Medulla oblongata (tissue), 1 donor: Measurements from ENCODE around the gene C10orf67.
"Not testable (repeated sequence)": the region's sequence is repeated elsewhere in the genome, so short reads cannot be mapped to it uniquely, and the experiment has no call there.

Experiments
- DNase-seq: peaks from one replicate; pipeline ENCODE4 v3.0.0-alpha.2; 2015; ENCODE audit errors: extremely low spot score

C10orf67 gene

DNA sequence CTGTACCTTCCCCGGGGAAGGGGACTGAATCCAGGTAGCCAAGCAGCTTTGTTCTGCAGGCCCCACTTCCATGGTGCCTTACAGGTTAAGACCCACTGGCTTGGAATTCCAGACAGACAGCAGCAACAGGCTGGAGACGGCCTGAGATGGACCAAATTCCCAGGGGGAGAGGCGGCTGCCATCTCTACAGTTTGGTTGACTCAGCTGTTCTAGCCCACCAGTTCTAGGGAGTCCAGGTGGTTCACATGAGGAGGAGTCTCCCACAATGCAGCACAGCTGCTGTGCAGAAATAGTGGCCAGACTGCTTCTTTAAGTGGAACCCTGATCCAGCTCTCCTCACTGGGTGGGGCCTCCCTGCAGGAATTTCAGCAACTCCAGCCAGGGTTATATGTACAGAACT lies 74.1 kb downstream of the C10orf67 start:
- DNase-seq: no peak

DNA sequence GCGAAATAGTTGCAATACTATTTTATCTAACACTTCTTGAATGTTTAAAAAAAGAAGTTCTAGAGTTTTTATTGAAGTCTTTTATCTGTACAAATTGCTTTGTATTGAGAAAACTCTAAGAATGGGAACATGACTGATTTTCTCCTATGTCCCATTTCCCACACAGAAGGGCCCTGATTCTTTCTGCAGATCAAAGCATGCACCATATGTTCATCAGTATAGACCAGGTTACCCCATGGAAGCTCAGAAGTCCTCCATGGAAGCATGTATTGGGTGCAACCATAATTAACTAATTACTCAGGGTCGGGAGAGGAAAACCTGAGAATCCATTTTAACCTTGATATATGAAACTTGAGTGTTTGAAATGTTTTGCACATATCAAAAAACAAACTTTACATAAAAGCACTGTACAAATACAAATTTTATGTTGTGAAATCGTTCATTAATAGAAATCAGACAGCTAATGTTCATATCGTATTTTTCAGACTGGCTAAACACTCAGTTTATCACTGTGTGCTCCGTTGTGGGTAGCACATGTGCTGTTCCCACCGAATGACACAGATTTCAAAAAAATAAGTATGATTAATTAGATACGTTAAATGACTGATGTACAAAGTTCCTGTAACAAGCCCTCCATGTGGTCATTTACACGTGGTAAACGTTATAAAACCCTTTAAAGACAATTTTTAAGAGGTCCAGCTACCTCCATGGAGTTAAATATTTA lies 81.0 kb downstream of the C10orf67 start:
- no peak for DNase-seq

DNA sequence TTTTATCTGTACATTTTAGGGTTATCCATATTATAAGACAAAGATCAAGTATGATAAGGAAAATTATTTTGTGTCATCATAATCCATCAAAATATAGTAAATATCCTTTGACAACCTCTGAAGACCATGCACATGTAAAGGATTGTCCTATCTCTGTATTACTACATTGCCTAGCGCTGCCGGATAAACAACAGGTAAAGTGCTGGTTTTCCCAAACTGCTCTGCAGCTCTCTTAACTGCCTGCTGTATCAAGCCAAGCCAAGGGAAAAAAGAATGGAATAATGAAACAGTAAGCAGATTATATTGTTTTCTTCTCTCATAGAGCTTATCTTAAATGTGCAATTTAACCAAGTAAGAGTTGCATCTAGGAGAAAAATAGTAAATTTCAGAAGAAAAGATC lies 81.7 kb downstream of the C10orf67 start:
- no peak for DNase-seq

DNA sequence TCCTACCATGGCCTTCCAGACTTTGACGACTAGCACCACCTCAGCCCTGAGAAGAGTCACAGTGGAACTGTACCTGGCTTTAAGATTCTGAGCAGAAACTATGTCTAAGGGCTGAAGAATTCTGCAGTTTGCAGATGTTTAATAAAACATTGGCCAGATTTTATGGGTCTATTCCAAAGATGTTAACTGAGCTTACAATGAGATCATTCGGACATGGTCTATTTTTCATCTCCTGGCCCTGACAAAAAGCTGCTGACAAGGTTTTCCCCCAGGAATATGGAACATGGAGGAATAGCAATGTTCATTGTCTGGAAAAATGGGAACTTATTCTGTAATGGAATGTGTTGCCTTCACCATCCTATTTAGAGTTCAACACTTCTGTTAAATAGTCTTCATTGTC lies 86.1 kb downstream of the C10orf67 start:
- DNase-seq: no peak

DNA sequence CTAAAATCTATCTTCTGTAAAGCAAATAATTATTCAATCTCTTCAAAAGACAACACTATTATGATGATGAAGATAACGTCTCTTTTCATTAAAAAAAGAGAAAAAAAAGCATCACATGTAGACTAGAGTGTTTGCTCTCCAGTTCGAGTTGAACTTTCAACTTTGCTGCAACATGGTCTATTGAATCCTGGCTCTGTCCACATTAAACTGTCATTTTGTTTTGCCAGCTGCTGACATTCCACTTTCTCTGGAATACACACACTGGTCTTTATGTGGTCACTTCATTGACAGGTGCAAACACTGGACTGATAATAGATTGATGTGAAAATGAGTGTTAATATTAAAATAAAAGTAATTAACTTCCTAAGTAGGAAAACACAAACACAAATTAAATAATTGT lies 90.8 kb downstream of the C10orf67 start:
- DNase-seq: no peak

DNA sequence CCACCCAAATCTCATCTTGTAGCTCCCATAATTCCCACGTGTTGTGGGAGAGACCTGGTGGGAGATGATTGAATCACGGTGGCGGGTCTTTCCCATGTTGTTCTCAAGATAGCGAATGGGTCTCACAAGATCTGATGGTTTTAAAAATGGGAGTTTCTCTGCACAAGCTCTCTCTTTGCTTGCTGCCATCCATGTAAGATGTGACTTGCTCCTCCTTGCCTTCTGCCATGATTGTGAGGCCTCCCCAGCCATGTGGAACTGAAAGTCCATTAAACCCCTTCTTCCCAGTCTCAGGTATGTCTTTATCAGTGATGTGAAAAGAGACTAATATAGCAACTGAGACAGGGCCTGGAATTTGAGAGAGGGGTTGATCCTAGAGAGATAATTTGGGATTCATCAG lies 91.7 kb downstream of the C10orf67 start:
- not testable (repeated sequence) for DNase-seq

DNA sequence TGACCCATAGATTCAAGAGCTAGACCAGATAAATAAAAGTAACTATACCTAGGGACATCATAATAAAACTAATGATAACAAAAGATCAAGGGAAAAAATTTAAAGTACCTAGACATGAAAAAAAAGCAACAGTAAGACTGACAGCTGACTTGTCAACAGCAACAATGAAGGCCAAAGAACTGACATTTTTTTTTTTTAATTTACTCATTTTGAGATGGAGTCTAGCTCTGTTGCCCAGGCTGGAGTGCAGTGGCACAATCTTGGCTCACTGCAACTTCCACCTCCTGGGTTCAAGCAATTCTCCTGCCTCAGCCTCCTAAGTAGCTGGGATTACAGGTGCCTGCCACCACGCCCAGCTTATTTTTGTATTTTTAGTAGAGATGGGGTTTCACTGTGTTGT lies 102.8 kb downstream of the C10orf67 start:
- not testable (repeated sequence) for DNase-seq

DNA sequence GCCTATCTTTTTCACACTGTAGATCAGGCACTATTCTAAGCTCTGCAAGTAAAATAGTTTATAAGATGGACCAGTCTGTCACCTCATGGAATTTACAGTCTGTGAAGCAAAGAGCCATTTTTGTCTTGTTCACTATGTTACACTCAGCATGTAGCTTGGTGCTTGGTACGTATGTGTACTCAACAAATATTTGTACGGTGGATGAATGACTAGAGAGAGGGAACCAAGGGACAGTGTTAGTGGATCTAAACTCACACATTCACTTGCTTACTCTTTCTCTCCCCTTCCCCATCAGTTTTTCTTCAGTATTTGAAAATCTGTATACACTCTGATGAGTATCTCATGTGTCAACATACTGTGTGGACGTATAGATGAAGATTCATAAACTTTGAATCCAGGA lies 106.6 kb downstream of the C10orf67 start:
- DNase-seq: no peak

DNA sequence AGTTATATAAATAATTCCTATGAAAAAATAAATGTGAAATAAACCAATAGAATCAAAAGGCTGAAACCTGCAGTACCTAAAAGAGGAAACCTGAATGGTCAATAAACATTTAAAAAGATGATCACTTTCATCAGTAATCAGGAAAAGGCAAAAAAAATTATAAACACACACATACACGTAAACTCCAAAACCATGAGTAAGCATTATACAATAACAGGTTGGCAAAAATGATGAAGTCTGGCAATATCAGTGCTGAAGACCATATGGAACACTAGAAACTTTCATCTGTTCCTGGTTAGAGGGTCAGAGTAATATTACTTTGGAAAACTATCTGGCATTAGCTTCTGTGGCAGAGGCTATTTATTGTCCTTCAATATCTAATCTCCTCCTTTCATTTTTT lies 114.0 kb downstream of the C10orf67 start:
- DNase-seq: no peak

DNA sequence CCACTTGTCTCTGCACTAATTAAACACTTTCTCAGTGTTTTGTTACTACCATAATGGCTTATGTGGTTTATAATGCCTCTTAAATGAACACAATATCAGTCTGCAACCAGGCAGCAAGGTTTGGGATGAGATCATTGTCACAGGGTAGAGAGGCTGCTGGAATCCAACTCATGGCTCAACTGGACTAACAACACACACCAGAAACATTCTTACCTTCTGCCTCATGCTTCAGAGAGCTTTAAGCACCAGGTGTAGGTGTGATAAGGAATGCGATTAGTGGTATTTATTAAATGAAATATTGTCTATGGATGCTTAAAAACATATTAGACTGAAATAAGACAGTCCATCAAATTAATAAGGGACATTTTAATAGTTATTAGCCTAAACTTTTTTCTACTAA lies 127.1 kb downstream of the C10orf67 start:
- DNase-seq: no peak

DNA sequence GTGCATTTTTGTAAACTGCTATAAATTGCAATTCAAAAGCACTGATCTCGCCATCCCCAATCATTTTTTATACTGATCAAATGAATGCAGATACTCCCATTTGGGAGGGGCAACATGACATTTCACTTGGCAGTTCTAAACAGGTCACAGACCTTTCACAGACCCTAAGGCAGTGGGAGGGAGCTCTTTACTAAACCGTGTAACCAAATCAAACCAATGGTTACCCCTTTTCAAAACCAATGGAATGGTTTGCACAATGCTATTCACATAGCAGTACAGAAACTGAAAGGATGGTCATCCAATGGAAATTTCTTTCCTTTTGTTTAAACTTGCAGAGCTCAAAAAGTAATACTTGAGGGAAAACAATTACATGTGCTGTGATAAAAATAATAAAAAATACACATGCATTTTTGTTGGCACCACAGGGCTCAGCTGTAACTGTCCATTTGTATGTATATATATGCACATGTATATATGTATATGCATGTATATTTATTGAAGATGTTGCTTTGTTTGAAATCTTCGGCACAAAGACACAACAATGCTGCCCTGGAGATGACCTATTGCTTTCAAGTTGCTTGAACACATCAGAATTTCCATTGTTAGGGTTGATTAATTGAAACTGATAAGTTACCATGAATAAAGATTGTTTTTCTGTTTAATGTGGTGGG lies 138.5 kb downstream of the C10orf67 start:
- DNase-seq: no peak

DNA sequence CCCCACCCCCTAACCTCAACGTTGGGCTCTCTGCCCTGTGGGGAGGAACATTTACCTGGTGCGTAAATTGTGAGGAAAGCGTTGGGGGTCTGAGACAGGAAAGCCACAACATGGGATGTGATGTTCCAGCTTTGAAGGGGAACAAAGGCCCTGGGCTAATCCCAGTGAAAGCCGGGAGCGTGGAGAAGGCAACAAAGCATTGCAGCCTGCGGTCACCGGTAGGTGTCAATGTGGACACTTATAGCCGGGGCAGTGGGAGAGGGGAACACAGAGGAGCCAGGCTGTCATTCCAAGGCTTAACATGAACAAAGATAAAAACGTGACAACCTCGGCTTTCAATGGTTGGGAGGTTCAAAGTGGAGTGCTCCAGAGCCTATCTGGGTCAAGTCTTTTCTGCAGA lies 139.8 kb downstream of the C10orf67 start:
- no peak for DNase-seq

DNA sequence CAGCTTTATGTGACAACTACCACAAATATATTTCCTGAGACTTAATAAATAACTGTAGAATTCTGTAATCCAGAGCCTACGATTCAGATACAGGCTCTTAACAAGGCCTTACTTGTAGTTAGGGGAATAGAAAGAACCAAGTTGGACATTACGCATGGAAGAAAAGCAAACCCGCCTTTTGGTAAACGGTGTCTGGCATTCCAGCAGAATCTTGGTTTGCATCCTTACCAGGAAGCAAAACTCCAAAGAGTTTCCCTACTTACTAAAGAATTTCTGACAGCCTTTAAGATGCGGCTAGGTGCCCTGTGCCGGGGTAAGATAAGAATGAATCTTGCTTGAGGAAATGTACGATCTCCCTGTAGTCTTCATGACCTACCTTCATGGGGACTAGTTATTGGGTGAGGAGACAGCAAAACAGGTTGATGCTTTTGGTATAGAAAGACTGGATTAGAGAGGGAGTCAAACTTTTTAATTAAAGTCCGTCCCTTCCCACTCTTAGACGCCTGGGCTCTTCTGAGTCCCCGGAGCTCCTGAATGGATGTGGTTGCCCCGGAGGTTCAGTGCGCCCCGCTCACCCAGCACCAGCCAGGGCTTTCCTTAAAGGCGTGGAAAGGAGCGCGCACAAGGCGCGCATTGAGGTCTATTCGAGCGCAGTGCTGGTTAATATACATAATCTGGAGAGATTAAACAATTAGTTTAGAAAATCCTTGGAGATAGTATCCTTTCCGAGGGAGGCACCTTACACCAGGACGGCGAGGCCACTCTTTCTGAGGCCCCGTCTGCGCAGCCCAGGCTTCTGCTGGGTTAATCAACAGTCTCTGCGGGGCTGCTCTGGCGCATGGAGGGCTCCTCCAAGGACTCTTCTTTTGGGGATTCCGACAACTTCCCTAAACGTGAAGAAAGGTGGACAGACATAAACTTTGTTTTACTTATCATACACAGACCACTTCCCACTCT lies 140.9 kb downstream of the C10orf67 start:
- DNase-seq: no peak

DNA sequence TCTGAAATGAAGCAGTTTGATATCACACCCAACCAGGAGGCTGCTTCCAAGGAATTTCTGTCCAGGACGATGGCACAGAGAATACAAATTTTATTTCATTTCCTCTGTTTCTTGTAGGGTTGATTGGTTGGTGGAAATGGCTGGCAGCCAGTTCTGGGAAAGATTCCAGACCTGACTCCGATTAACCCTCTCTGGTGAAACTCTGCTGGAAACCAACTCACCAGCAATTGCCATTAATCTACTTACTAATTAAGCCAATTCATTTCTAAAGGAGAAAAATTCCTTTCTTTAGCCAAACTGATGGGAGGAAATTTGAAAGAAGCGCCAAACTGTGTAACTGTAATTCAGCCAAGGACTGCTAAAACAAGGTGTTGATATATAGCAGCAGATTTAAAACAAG lies 141.8 kb downstream of the C10orf67 start:
- DNase-seq: no peak

DNA sequence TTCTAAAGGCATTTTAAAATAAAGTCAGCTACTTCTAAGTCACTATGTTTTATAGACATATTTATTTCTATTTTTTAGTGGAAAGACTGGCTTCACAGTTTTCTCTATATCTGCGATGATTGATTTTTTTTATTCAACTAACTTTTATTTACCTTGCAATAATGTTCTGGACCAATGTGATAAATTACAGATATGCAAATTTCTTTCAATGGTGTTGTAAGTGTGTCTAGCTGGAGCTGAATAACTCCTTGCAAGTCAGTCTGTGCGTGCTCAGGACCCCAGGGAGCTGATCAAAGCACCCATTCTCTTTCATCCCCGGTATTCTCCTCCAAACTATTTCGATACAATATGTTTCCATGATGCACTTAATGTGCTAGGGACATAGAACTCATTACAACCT lies 142.8 kb downstream of the C10orf67 start:
- no peak for DNase-seq

DNA sequence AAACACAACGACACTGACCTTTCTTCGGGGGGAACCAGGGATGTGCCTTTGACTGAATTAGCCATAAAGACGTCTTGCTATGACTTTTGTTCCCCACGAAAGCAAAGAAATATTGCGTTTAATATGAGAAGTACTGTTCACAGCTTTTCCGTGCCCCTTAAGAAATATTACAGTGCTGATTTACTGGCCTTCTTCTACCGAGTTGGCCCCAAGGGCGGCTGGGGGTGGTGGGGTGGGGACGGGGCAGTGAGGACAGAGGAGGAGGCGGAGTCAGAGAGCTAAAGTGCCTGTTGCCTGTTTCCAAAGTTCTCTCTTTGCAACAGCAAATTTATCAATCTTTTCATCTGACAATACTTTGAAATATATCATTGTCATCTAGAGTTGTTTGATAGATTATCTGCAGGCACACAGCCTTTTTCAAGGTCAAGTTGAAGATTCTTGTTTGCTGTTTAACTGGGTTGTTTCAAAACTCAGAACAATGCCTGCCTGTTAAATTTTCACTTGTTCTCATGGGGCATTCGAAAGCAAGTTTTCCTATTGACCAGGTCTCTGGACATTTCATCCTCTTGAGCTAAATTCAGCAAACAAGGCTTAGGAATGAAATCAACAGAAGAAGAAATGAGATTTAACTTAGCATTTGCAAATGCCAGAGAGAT lies 143.5 kb downstream of the C10orf67 start:
- no peak for DNase-seq

DNA sequence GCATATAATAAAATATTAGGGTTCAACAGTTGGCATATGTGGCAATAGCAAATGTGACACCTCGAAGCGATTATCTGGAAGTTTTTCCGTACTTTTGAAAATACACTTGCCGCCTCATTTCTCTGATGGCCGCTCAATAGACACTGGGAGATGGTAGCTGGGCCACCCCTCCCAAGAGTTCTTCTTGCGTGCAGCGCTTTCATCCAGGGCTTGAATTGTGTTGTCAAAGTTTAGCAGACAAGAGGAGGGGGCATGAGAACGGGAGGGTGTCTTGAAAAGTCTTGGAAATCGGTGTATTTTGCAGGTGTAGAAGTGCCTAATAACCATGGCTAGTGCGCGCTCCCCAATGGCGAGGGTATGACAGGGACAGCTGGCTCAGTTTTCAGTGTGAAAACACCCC lies 144.0 kb downstream of the C10orf67 start:
- no peak for DNase-seq

DNA sequence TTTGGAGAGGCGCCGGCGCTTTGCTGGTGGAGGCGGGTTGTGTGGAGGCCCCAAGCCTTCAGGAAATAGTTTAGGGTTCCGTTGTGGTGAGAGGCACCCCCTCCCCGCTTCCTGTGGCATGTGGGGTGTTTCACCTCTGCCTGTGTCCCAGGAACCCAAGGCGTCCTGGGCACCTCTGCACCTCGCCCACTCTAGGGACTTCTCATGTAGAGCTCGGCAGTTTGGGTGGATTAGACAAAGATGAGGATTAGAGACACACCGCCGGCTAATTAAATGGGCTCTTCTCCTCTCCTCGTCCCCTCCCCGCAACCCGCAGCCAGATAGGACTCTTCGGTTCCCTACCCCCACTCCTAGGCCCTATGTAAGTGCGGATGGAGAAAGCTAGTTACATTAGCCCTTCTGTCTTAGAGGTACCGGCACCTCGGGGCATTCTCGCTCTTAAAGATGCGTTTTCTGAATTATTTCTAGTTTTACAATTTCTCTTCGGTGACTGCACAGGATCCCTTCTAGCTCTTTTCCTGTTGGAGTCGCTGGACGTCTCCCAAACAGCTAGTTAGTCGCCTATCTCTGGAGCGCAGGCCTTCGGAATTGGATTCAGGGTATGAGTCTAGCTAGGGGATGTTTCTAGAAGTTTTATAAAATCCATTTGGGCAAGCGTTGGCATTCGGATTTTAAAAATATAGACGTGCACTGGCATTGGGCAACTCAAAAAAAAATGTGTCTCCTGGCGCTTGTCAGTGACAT lies 144.7 kb downstream of the C10orf67 start:
- no peak for DNase-seq

DNA sequence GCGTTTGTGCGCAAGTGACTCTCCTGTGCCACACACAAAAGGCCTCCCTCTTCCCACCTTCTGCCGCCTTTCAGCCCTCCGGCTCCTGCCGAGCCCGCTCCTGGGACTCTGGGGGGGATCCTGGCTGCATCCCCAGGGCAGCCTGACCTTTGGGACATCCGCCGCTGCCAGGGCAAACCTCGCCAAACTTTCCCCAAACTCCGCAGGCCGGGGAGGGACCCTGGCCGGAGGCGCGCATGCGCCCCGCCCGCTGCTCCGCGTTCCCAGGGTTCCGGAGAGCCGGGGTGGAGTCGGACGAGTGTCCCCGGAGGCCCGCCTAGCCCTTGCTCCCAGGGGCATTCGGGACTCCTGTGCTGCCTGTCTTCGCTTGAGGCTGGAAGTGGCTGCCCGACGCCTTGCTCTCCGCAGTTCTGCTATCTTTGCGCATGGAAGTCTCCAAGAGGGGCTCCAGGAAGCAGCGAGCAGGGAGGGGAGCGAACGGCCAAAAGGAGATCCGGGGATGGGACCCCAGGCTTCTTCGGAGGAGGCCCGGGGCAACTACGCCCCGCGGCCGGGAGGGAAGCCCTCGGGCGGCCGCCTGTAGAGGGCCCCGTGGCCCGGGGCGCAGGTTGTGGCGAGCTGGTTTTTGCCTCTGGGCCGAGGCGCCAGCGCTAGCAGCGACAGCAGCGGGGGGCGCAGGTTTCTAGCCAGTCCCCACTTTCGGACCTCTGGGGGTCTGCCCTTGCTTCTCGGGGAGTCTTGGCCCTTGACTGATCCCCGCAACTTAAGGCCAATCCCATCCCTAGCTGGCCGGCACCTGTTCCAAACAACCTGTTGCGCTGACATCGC lies 145.4 kb downstream of the C10orf67 start:
- no peak for DNase-seq

DNA sequence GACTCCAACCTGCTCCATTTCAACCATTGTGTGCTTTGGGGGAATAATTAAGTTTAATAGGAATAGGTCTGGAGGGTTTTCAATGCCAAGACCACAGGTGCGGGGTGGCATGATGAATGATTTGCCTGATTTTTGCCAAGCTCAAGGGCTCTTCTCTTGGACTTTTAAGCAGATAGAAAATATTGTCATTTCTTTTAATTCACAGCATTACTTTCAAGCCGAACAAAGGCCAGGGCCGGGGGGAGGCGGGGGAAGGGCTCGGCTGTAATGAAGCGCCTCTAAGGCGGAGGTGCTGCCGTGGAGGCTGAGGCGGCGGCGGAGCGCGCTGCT lies 146.0 kb downstream of the C10orf67 start:
- no peak for DNase-seq
